Astrocyte (in vitro differentiated cells and primary cell): Measurements from ENCODE around the gene RPAP3. TPM values are rescaled to one million over a fixed set of nuclear protein-coding genes. Genes with fewer than 3 reads are reported as not detected.

ENCODE experiments used
- DNase-seq: peaks from one replicate; pipeline ENCODE4 v3.0.0-alpha.2; 2010; ENCODE audit warnings: low read depth
- FAIRE-seq: peaks from 2 replicates; lab custom pipeline; 2011; peaks lifted over from hg19 to GRCh38; lab: Jason Lieb, UNC
- H2AFZ ChIP-seq: 2 replicates; pipeline ENCODE4 v1.6.0; 2012; ENCODE audit warnings: low read depth, low read length, inconsistent platforms
- H3K27ac ChIP-seq: 2 replicates; pipeline ENCODE4 v1.5.1; 2011; ENCODE audit warnings: low read depth, low read length, inconsistent platforms
- H3K27me3 ChIP-seq: 2 replicates; pipeline ENCODE4 v1.6.0; 2011; ENCODE audit warnings: low read length, inconsistent platforms; ENCODE audit not compliant: insufficient read depth
- H3K36me3 ChIP-seq: 2 replicates; pipeline ENCODE4 v1.5.1; 2011; ENCODE audit warnings: low read length, inconsistent platforms; ENCODE audit not compliant: insufficient read depth
- H3K4me1 ChIP-seq: 2 replicates; pipeline ENCODE4 v1.5.1; 2011; ENCODE audit warnings: low read length, inconsistent platforms; ENCODE audit not compliant: insufficient read depth
- H3K4me2 ChIP-seq: 2 replicates; pipeline ENCODE4 v1.6.0; 2012; ENCODE audit warnings: low read length, inconsistent platforms
- H3K4me3 ChIP-seq: 2 replicates; pipeline ENCODE4 v1.5.1; 2011; ENCODE audit warnings: low read depth, mild to moderate bottlenecking, low read length, inconsistent platforms; ENCODE audit not compliant: insufficient read depth
- H3K79me2 ChIP-seq: 2 replicates; pipeline ENCODE4 v1.6.0; 2012; ENCODE audit warnings: mild to moderate bottlenecking, low read length, inconsistent platforms; ENCODE audit not compliant: insufficient read depth
- H3K9ac ChIP-seq: 2 replicates; pipeline ENCODE4 v1.6.0; 2012; ENCODE audit warnings: mild to moderate bottlenecking, low read length, inconsistent platforms
- H3K9me3 ChIP-seq: 2 replicates; pipeline ENCODE4 v1.5.1; 2012; ENCODE audit warnings: low read depth, mild to moderate bottlenecking, low read length, inconsistent platforms; ENCODE audit not compliant: insufficient read depth
- H4K20me1 ChIP-seq: 2 replicates; pipeline ENCODE4 v1.6.0; 2012; ENCODE audit warnings: low read length, inconsistent platforms; ENCODE audit not compliant: insufficient read depth
- H3K27ac Mint-ChIP-seq: one replicate; pipeline ENCODE4 v1.8.0; 2021; ENCODE audit warnings: mild to moderate bottlenecking, mixed read lengths; ENCODE audit not compliant: unreplicated experiment
- H3K27me3 Mint-ChIP-seq: one replicate; pipeline ENCODE4 v1.8.0; 2021; ENCODE audit warnings: low read depth, mixed read lengths; ENCODE audit not compliant: unreplicated experiment
- H3K36me3 Mint-ChIP-seq: one replicate; pipeline ENCODE4 v1.8.0; 2021; ENCODE audit warnings: low read depth, mixed read lengths; ENCODE audit not compliant: unreplicated experiment
- H3K4me1 Mint-ChIP-seq: one replicate; pipeline ENCODE4 v1.8.0; 2021; ENCODE audit warnings: low read depth, mixed read lengths; ENCODE audit not compliant: unreplicated experiment
- H3K4me3 Mint-ChIP-seq: one replicate; pipeline ENCODE4 v1.8.0; 2021; ENCODE audit warnings: mild to moderate bottlenecking, moderate library complexity, mixed read lengths; ENCODE audit not compliant: unreplicated experiment
- H3K9me3 Mint-ChIP-seq: one replicate; pipeline ENCODE4 v1.8.0; 2021; ENCODE audit warnings: mild to moderate bottlenecking, mixed read lengths; ENCODE audit not compliant: unreplicated experiment
- EZH2 ChIP-seq: IDR thresholded peaks from 2 replicates; pipeline ENCODE4 v1.6.1; 2012; ENCODE audit warnings: mild to moderate bottlenecking, low read length, inconsistent platforms; ENCODE audit not compliant: insufficient read depth
- total RNA-seq: library from RNA; stranded (reverse); gene quantifications from 2 replicates; pipeline ENCODE4 v1.2.1, GENCODE V29; 2021
- TF ChIP-seq, protein P1 (sequence below): IDR thresholded peaks from 2 replicates; pipeline ENCODE4 v1.5.1; 2011; ENCODE audit warnings: low read depth, mild to moderate bottlenecking, inconsistent platforms, low read length, moderate library complexity; ENCODE audit not compliant: insufficient read depth

The RPAP3 gene
- total RNA-seq, 1 donor from 2014 or later = 39.2 TPM

GRCh38 chr12:47752121-47752520, 46.3 kb upstream of the RPAP3 start:
- Histone ChIP-seq H3K4me3 (no peak overlapping the region), H4K20me1 (no peaks in the 10 kb centered on the region), H2AFZ (no peak overlapping the region), H3K27ac (no peak overlapping the region), H3K27me3 (no peaks in the 10 kb centered on the region), H3K9ac (no peak overlapping the region), H3K4me1 (peaks cover 15% of the 10 kb centered on the region), H3K79me2 (no peaks in the 10 kb centered on the region), H3K4me2 (no peak overlapping the region), H3K9me3 (no peaks in the 10 kb centered on the region), H3K36me3 (no peaks in the 10 kb centered on the region)
- Mint-ChIP-seq H3K27ac (no peak overlapping the region), H3K36me3 (peaks cover 17% of the 10 kb centered on the region), H3K9me3 (no peaks in the 10 kb centered on the region), H3K27me3 (peaks cover 39% of the 10 kb centered on the region), H3K4me1 (peaks cover 16% of the 10 kb centered on the region), H3K4me3 (no peak overlapping the region)
- DNase-seq (no peak), FAIRE-seq (no peak)
- TF ChIP-seq, protein P1, sequence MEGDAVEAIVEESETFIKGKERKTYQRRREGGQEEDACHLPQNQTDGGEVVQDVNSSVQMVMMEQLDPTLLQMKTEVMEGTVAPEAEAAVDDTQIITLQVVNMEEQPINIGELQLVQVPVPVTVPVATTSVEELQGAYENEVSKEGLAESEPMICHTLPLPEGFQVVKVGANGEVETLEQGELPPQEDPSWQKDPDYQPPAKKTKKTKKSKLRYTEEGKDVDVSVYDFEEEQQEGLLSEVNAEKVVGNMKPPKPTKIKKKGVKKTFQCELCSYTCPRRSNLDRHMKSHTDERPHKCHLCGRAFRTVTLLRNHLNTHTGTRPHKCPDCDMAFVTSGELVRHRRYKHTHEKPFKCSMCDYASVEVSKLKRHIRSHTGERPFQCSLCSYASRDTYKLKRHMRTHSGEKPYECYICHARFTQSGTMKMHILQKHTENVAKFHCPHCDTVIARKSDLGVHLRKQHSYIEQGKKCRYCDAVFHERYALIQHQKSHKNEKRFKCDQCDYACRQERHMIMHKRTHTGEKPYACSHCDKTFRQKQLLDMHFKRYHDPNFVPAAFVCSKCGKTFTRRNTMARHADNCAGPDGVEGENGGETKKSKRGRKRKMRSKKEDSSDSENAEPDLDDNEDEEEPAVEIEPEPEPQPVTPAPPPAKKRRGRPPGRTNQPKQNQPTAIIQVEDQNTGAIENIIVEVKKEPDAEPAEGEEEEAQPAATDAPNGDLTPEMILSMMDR = no peak
- no peak for TF ChIP-seq EZH2

DNA sequence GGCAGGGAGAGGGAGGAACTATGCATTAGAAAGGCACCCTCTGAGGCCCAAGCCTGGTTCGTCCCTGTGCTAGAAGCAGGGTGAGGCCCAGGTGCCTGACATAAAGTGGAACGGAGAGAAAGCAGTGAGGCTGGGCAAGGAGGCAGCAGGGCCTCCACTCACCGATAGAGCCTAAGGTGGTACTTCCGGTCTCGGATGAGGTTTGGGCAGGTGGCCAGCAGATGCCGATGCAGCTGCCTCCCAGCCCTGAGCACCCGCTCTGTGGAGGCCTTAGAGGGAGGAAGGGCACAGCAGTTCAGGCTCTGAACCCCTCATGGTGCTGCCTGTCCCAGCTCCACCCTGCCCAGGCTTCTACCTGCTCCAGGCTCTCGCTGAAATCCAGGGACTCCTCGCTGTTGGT, 45.7 kb upstream of the RPAP3 start:
- Histone ChIP-seq H3K4me2 (no peak overlapping the region), H3K79me2 (no peaks in the 10 kb centered on the region), H3K4me1 (peaks cover 15% of the 10 kb centered on the region), H4K20me1 (no peaks in the 10 kb centered on the region), H3K27ac (no peak overlapping the region), H3K27me3 (no peaks in the 10 kb centered on the region), H3K4me3 (no peak overlapping the region), H3K9ac (no peak overlapping the region), H3K36me3 (no peaks in the 10 kb centered on the region), H3K9me3 (no peaks in the 10 kb centered on the region), H2AFZ (no peak overlapping the region)
- Mint-ChIP-seq H3K4me3 (no peak overlapping the region), H3K27ac (no peak overlapping the region), H3K36me3 (peaks cover 18% of the 10 kb centered on the region), H3K4me1 (peaks cover 14% of the 10 kb centered on the region), H3K9me3 (no peaks in the 10 kb centered on the region), H3K27me3 (peaks cover 44% of the 10 kb centered on the region)
- DNase-seq = no peak
- no peak for TF ChIP-seq EZH2
- TF ChIP-seq, protein P1 = no peak
- FAIRE-seq = no peak

DNA sequence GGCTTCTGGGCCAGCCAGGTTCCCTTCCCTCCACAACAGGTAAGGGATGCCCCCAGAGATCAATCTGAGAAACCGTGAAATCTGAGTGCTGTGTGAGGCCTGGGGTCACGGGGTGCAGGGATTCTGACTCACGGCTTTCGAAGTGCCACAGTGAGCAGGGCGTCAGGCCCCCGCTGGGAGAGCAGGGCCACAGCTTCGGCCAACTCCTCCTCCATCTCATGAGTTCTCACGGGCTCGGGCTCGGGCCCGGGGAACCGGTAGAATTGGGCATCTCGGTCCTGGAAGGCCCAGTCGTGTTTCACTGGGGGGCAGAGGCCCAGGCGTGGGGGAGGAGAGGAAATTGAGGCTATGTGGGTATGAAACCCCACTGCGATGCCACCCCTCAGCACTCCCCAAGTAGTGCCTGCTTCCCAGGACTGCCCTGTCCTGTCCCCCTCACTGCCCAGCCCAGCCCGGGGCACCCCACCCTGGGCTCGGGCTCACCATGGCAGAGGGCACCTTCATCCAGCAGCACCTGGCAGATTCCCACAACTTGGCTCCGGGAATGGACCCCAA, 45.2 kb upstream of the RPAP3 start:
- no peak for FAIRE-seq
- Histone ChIP-seq H3K4me3 (no peak overlapping the region), H3K27ac (no peak overlapping the region), H2AFZ (no peak overlapping the region), H3K9me3 (no peaks in the 10 kb centered on the region), H3K4me2 (no peak overlapping the region), H3K4me1 (peaks cover 15% of the 10 kb centered on the region), H3K79me2 (no peaks in the 10 kb centered on the region), H3K9ac (no peak overlapping the region), H4K20me1 (no peaks in the 10 kb centered on the region), H3K27me3 (no peaks in the 10 kb centered on the region), H3K36me3 (no peaks in the 10 kb centered on the region)
- H3K4me3 Mint-ChIP-seq = no peak overlapping the region
- H3K4me1 Mint-ChIP-seq = peaks cover 14% of the 10 kb centered on the region
- no peak overlapping the region for H3K27ac Mint-ChIP-seq
- H3K27me3 Mint-ChIP-seq = peaks cover 50% of the 10 kb centered on the region
- TF ChIP-seq EZH2 = no peak
- TF ChIP-seq, protein P1 = no peak
- no peak for DNase-seq
- peaks cover 20% of the 10 kb centered on the region for H3K36me3 Mint-ChIP-seq
- H3K9me3 Mint-ChIP-seq = no peaks in the 10 kb centered on the region
